ENCODE results near the gene TUB. TPM values are rescaled to one million over a fixed set of nuclear protein-coding genes. Genes with fewer than 3 reads are reported as not detected.

TUB gene
- 10 to 100 TPM in 1 of 2 donors, 1 to 10 TPM in 1; 7.0 to 12.5 TPM for total RNA-seq
- long read RNA-seq, donor 1, partial matches to known transcripts: 1 of 5 reads
- long read RNA-seq, donor 1, other reads (novel, unspliced or antisense): 4 of 5 reads
- long read RNA-seq, donor 2: 0 reads

GRCh38 chr11:8080674-8081590, at the start of gene TUB:
Gene TUB (plus strand): TSS chr11:8081211. CDS start chr11:8081511, 300 bp downstream.
- intact Hi-C loops (cut with DNase I): no loop called here
- DNase-seq (ENCODE audit: low spot score): peak; percentile 76

GRCh38 chr11:8031248-8032115, 49.5 kb upstream of the TUB start:
- peak; percentile 70 for DNase-seq (ENCODE audit: low spot score)
- intact Hi-C loops (cut with DNase I): loop anchor here in 1 of 2 donors (5.0 kb wide), 1 partner anchor 66 kb away; no protein-coding TSS in a partner anchor

- DNase-seq (ENCODE audit: low spot score): no peak
- intact Hi-C loops (cut with DNase I): loop anchor here in 1 of 2 donors (5.0 kb wide), 1 partner anchor 65 kb away; no protein-coding TSS in a partner anchor
These were observed 48.9 kb upstream of the TUB start for GRCh38 chr11:8032122-8032521.

- no peak for DNase-seq (ENCODE audit: low spot score)
- intact Hi-C loops (cut with DNase I): loop anchor here in 1 of 2 donors (5.0 kb wide), 1 partner anchor 65 kb away; no protein-coding TSS in a partner anchor
These were observed 48.3 kb upstream of the TUB start for GRCh38 chr11:8032576-8033304.

GRCh38 chr11:8033305-8034105, 47.5 kb upstream of the TUB start:
- intact Hi-C loops (cut with DNase I): loop anchor here in 1 of 2 donors (5.0 kb wide), 1 partner anchor 64 kb away; no protein-coding TSS in a partner anchor
- peak; percentile 91 for DNase-seq (ENCODE audit: low spot score)

GRCh38 chr11:8034106-8034585, 46.9 kb upstream of the TUB start:
- intact Hi-C loops (cut with DNase I): loop anchor here in 1 of 2 donors (5.0 kb wide), 1 partner anchor 63 kb away; no protein-coding TSS in a partner anchor
- no peak for DNase-seq (ENCODE audit: low spot score)

GRCh38 chr11:8034604-8035190, 46.3 kb upstream of the TUB start:
- intact Hi-C loops (cut with DNase I): loop anchor here in 1 of 2 donors (5.0 kb wide), 1 partner anchor 63 kb away; no protein-coding TSS in a partner anchor
- DNase-seq (ENCODE audit: low spot score): no peak

GRCh38 chr11:8035200-8035855, 45.7 kb upstream of the TUB start:
- DNase-seq (ENCODE audit: low spot score): peak; percentile 83
- intact Hi-C loops (cut with DNase I): no loop called here

- peak; percentile 57 for DNase-seq (ENCODE audit: low spot score)
- intact Hi-C loops (cut with DNase I): no loop called here
These were observed 44.8 kb upstream of the TUB start for GRCh38 chr11:8036002-8036802.

GRCh38 chr11:8036986-8037385, 44.0 kb upstream of the TUB start:
- DNase-seq (ENCODE audit: low spot score): no peak
- intact Hi-C loops (cut with DNase I): no loop called here

GRCh38 chr11:8038393-8038792, 42.6 kb upstream of the TUB start:
- intact Hi-C loops (cut with DNase I): no loop called here
- no peak for DNase-seq (ENCODE audit: low spot score)

GRCh38 chr11:8038811-8039529, 42.0 kb upstream of the TUB start:
- intact Hi-C loops (cut with DNase I): no loop called here
- peak; percentile 62 for DNase-seq (ENCODE audit: low spot score)

- peak; percentile 57 for DNase-seq (ENCODE audit: low spot score)
- intact Hi-C loops (cut with DNase I): no loop called here
These were observed 41.3 kb upstream of the TUB start for GRCh38 chr11:8039530-8040260.

GRCh38 chr11:8040261-8040920, 40.6 kb upstream of the TUB start:
- intact Hi-C loops (cut with DNase I): no loop called here
- no peak for DNase-seq (ENCODE audit: low spot score)
